ENCODE results near the gene SLC43A3.

DNA sequence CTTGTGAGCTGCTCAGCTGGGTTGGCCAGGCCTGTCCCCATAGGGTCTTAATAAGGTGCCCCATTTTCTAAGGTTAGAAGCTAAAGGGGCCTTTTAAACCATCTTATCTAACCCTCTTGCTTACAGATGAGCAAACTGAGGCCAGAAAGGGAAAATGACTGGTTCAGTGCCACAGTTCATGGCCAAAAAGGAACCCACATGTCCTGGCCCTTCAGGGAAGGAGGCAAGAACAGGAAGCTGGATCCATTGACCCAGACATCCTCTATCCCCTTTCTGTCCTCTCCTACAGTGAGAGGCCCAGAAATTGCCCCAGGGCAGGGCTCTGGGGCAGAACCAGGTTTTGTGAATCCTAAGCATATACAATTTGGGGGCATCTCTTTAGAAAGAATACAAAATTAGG, 56.0 kb downstream of the SLC43A3 start:
- no peak for TF ChIP-seq POLR2A (IDR thresholded peaks at IDR 0.05; ENCODE audit: low read depth, low read length)
- TF ChIP-seq, protein P1, sequence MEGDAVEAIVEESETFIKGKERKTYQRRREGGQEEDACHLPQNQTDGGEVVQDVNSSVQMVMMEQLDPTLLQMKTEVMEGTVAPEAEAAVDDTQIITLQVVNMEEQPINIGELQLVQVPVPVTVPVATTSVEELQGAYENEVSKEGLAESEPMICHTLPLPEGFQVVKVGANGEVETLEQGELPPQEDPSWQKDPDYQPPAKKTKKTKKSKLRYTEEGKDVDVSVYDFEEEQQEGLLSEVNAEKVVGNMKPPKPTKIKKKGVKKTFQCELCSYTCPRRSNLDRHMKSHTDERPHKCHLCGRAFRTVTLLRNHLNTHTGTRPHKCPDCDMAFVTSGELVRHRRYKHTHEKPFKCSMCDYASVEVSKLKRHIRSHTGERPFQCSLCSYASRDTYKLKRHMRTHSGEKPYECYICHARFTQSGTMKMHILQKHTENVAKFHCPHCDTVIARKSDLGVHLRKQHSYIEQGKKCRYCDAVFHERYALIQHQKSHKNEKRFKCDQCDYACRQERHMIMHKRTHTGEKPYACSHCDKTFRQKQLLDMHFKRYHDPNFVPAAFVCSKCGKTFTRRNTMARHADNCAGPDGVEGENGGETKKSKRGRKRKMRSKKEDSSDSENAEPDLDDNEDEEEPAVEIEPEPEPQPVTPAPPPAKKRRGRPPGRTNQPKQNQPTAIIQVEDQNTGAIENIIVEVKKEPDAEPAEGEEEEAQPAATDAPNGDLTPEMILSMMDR (conservative IDR thresholded peaks at IDR 0.05; ENCODE audit: low read depth, low read length) = no peak
- TF ChIP-seq MAFK (IDR thresholded peaks at IDR 0.05; ENCODE audit: low read depth, low read length) = no peak
- TF ChIP-seq NFE2L2 (IDR thresholded peaks at IDR 0.05; ENCODE audit: low read depth, low read length) = no peak
- TF ChIP-seq CEBPB (IDR thresholded peaks at IDR 0.05; ENCODE audit: low read depth, low read length) = no peak
- TF ChIP-seq RFX5 (IDR thresholded peaks at IDR 0.05; ENCODE audit: low read depth, low read length) = no peak
- TF ChIP-seq USF2 (IDR thresholded peaks at IDR 0.05; ENCODE audit: low read depth, low read length) = no peak
- no peak for TF ChIP-seq BHLHE40 (IDR thresholded peaks at IDR 0.05; ENCODE audit: low read depth, low read length)
- TF ChIP-seq SMC3 (IDR thresholded peaks at IDR 0.05; ENCODE audit: low read depth, low read length) = no peak
- no peak for TF ChIP-seq RCOR1 (IDR thresholded peaks at IDR 0.05; ENCODE audit: insufficient replicate concordance, low read length)

Data from IMR-90 (cell line).